GM19395 (cell line): ENCODE results near the gene AHSG.

Source experiments
- ATAC-seq: cut with Tn5 transposase; IDR thresholded peaks from one replicate; pipeline ENCODE4 v1.9.1; 2021; ENCODE audit warnings: mild to moderate bottlenecking, moderate library complexity; ENCODE audit not compliant: unreplicated experiment

Gene AHSG

GRCh38 chr3:186637686-186638085 lies 24.8 kb downstream of the AHSG start:
- ATAC-seq: no peak

- no peak for ATAC-seq
These were observed 25.4 kb downstream of the AHSG start for GRCh38 chr3:186638259-186638658.

- no peak for ATAC-seq
These were observed 27.1 kb downstream of the AHSG start, which contains the start of gene FETUB for GRCh38 chr3:186639778-186640472. FETUB (plus strand) TSS chr3:186640399; CDS start chr3:186640461, 62 bp downstream.

GRCh38 chr3:186640473-186640818 lies 27.6 kb downstream of the AHSG start:
- ATAC-seq: no peak

GRCh38 chr3:186640929-186641328 lies 28.1 kb downstream of the AHSG start:
- no peak for ATAC-seq

GRCh38 chr3:186642014-186642413 lies 29.2 kb downstream of the AHSG start:
- no peak for ATAC-seq

- no peak for ATAC-seq
These were observed 30.6 kb downstream of the AHSG start for GRCh38 chr3:186643493-186643892.

GRCh38 chr3:186644683-186645082 lies 31.8 kb downstream of the AHSG start:
- ATAC-seq: no peak

- no peak for ATAC-seq
These were observed 33.2 kb downstream of the AHSG start for GRCh38 chr3:186646106-186646505.

GRCh38 chr3:186646841-186647240 lies 34.0 kb downstream of the AHSG start:
- no peak for ATAC-seq

GRCh38 chr3:186648851-186649250 lies 36.0 kb downstream of the AHSG start:
- ATAC-seq: no peak

GRCh38 chr3:186651678-186652215 lies 38.9 kb downstream of the AHSG start:
- no peak for ATAC-seq

GRCh38 chr3:186653080-186653707 lies 40.3 kb downstream of the AHSG start:
- ATAC-seq: peak; percentile 97

- ATAC-seq: no peak
These were observed 41.1 kb downstream of the AHSG start for GRCh38 chr3:186653984-186654383.

GRCh38 chr3:186663361-186664118 lies 50.7 kb downstream of the AHSG start:
- no peak for ATAC-seq

GRCh38 chr3:186664119-186664495 lies 51.2 kb downstream of the AHSG start:
- ATAC-seq: no peak

- no peak for ATAC-seq
These were observed 51.6 kb downstream of the AHSG start for GRCh38 chr3:186664506-186664905.

- no peak for ATAC-seq
These were observed 52.8 kb downstream of the AHSG start, which contains the start of gene HRG for GRCh38 chr3:186665625-186666188. HRG (plus strand) TSS chr3:186666014; CDS start chr3:186666032, 18 bp downstream.

- no peak for ATAC-seq
These were observed 55.6 kb downstream of the AHSG start for GRCh38 chr3:186668426-186668825.

GRCh38 chr3:186669378-186670084 lies 56.7 kb downstream of the AHSG start:
- ATAC-seq: no peak

- no peak for ATAC-seq
These were observed 57.3 kb downstream of the AHSG start for GRCh38 chr3:186670155-186670554.
